GM04504 (cell line): ENCODE data around the gene PCDHGA6.

Source experiments
- DNase-seq: peaks from one replicate; pipeline ENCODE4 v3.0.0-alpha.2; 2012; ENCODE audit warnings: low read depth

PCDHGA6 gene

GRCh38 chr5:141420855-141421488, 47.3 kb downstream of the PCDHGA6 start, which contains the start of gene PCDHGA11:
PCDHGA11 (plus strand) TSS chr5:141421051; CDS start chr5:141421228, 177 bp downstream.
- no peak for DNase-seq

GRCh38 chr5:141421489-141421855, 47.8 kb downstream of the PCDHGA6 start:
- DNase-seq: no peak

GRCh38 chr5:141422742-141423291, 49.1 kb downstream of the PCDHGA6 start:
- DNase-seq: no peak

GRCh38 chr5:141427783-141428426, 54.2 kb downstream of the PCDHGA6 start:
- no peak for DNase-seq
